Stimulated activated CD4-positive, alpha-beta T cell treated with anti-CD3 and anti-CD28 coated beads, TNF-alpha, amount 100 ng/mL, for 48 hours (primary cell): ENCODE data around the gene MORN5.

Source experiments
- DNase-seq, 3 donors: peaks; one replicate each; pipeline ENCODE4 v3.0.0-alpha.2; 2020; ENCODE audit warnings: low read depth in 3 of 3

MORN5 gene

GRCh38 chr9:122228568-122229484 is 69.1 kb downstream of the MORN5 start, which contains the start of gene LHX6:
LHX6 (minus strand) TSS chr9:122228957; CDS start chr9:122228740, 217 bp downstream.
- no peak for DNase-seq

GRCh38 chr9:122229485-122229837 is 69.8 kb downstream of the MORN5 start:
- DNase-seq = no peak

- DNase-seq = no peak
Observed at GRCh38 chr9:122232796-122233306, 73.1 kb downstream of the MORN5 start.

DNA sequence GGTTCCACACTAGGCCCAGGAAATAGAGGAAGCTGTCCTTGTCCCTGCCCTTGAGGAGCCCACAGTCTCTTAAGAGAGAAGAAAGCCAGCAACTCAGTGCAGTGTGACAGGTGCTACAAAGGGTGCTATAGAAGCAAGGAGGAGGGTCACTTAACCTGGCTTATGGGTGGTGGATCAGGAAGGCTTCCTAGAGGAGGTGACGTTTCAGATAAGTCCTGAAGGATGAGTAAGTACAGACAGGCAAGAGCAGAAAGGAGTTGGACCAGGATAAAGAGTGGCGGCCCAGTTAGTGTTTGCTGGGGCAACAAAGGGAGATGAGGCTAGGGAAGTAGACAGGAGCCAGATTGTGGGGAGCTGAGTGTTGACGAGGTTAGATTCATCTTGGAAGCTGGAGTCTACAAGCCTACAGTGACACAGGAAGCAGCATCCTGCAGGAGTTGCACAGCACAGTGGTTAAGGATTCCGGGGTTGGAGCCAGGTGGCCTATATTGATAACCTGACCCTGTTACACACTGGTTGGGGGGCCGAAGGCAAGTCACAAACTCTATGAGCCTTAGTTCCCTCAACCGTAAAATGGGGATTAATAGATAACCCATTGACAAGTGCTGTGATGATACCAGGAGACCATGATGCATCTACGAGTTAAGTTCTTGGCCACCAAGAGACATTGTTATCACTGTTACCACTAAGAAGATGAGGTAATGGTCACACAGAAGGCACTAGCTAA is 74.5 kb downstream of the MORN5 start:
- DNase-seq = no peak

DNA sequence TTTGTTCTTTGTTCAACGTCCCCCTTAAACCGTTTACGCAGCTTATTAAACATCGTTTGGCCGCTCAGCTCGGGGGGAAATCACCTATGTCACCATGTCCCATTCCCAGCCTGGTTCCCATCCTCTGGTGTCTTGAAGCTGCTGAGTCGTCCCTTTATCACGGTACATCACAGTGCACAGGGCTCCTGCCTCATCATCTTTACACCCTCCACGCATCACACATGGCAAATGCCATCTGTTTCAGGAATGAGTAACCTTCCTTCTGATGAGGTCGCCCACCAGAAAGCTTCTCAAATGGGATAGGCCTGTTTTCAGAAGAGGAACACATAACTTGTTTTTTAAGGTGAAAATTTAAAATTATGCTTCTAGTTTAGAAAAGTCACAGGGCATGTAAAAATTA is 77.0 kb downstream of the MORN5 start:
- no peak for DNase-seq

DNA sequence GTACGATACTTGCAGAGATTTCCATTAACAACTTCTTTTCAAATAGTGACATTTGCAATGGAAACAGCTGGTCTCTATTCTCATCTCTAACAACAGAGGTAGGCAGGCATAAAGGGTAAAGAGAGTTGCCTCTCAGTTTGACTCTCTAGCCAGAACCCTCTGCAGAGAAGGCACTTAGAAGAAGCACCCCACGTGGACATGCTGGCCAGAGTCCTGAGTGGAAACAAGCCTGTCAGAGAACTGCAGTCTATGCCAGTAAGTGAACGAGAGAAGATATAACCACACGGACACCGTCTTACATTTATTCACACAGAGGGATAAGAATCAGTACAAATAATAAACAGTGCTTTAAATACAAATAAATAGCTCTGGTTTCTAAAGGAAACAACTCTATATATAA is 80.0 kb downstream of the MORN5 start:
- no peak for DNase-seq

DNA sequence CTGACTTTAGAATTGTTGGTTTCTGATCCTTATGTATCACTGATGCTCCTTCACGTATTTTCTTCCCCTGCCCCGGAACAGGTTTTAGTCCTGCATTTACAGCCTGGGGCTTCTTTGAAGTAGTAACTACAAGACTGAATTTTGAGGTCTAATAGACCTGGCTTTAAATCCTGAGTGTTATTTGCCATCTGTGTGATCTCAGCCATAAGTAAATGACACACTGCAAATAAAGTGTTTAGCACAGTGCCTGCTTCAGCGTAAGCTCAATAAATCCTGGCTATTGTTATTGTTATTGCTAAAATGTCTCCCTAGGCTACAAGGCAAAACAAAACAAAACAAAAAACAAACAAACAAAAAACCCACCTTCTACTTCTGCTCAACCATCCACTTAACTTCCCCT is 84.6 kb downstream of the MORN5 start:
- no peak for DNase-seq

- DNase-seq = no peak
Observed at GRCh38 chr9:122246666-122247065, 87.0 kb downstream of the MORN5 start.

DNA sequence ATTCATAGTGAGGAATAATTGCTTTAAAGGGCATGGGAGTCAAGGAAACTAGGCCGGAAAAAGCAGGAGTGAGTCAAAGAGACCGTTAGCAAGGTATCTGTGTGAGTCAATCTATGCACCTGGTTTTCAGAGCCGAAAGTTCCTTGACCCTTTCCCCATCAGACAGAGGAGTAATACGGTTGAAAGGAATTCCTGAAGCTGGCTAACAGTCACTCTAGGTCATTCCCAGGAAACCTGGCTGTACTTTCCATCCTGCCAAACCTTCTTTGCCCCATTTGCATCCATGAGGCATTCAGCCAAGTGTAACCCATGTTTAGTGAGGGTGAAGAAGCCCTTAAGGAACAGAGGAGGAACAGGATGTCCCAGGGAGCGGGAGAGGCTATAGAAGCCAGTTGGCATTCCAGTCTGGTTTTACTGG is 88.7 kb downstream of the MORN5 start:
- no peak for DNase-seq
